HG03439 (cell line): ENCODE results near the gene DDX24.

Source experiments
- ATAC-seq: cut with Tn5 transposase; IDR thresholded peaks from one replicate; pipeline ENCODE4 v1.9.1; 2021; ENCODE audit warnings: mild to moderate bottlenecking, moderate library complexity; ENCODE audit not compliant: unreplicated experiment

DDX24 gene

DNA sequence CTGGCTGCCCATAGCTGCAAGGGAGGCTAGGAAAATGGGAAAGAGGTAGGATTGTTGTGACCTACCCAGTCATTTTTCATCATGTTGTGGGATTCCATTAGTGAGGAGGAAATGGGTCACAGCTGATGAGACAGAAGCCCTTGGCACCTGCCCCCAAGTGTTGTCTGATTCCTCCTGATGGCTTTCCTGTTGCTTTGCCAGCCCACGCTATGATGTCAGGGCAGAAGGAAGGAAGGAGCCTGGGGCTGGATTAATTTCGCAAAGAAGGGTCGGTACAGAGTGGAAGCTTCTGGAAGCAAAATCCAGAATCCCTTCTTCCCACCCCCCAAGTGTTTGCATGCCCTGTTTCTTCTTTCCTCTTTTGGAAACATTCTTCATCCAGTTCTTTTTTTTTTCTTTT lies 46.1 kb downstream of the DDX24 start:
- no peak for ATAC-seq

DNA sequence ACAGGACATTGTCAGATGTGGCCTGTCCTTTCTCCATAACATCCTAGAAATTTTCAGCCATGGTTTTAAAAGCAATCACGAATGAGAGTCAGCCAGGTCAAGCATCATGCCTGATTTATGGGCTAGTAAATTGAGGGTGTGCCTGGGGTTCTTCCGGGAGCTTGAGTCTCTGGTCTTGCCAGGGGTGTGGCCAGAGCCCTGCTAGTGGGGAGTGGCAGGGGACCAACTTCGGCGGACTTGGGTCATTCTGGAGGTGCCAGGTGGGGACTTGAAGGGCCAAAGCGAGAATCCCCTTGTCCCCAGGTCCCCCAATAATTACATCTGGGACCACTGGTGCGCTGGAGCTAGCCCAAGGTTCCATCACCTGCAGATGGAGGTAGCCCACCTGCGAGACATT lies 49.1 kb downstream of the DDX24 start:
- no peak for ATAC-seq

DNA sequence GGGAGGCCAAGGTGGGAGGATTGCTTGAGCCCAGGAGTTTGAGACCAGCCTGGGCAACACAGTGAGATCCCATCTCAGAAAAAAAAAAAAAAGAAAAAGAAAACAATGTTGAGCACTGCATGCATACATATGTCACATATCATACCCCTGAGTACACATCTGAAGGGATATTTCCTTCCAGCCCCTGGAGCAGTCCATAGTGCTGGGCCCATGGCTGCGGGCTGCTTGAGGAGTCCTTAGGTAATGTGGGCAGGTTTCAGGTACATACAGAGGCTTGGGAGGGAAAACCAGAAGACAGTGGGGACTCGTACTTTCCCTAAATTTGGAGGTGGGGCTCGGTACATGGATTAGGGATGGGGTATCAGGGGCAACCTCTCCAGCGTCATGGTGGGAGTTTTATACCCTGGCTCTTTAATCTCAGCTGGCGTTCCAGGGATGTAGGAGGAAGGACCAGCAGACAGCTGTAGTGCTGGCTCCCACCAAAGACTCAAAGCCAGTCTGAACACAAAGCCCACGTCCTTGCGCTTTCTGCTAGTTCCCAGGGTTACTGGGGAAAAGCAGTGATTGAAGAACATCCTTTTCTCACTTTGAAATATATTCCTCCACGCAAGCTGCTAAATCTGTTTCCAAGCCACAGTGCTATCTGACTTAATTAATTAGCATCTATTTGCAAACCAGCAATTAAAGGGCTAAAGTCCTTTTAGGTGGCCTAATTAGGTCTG lies 49.7 kb downstream of the DDX24 start:
- ATAC-seq: no peak

DNA sequence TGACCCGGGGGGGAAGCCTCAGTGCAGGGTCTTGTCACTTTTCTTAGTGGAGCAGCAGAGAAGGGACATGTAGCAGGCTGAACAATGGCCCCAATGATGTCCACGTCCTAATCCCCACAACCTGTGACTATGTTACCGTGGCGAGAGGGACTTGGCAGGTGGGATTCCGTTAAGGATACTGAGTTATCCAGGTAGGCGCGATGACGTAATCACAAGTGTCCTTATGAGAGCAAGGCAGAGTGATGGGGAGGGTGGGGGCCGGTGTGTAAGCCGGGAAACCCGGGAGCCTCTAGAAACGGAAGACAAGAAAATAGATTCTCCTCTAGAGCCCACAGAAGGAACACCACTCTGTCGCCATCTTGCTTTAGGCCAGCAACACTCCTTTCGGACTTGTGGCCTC lies 50.4 kb downstream of the DDX24 start:
- no peak for ATAC-seq

DNA sequence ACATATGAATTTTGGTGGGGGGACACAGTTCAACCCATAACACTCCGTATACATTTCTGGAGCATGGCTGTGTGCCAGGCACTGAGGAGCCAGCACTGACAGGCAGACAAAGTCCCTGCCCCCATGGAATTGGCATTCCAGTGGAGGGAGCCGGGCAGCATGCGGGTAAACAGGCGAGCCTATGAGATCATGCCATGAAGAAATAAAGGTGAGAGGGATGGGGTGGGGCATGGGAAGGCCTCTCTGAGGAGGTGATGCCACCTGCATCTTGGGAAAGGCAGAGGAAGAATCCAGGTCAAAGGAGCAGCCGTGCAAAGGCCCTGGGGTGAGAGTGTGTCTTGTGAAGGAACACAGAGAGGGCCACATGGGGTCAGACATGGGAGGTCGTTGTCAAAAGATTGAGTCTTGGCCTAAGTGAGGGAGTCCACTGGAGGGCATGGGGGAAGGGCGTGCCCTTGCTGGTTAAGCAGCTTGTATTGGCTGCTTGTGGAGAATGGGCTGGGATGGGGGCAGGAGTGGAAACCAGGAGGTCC lies 51.3 kb downstream of the DDX24 start:
- ATAC-seq: no peak

DNA sequence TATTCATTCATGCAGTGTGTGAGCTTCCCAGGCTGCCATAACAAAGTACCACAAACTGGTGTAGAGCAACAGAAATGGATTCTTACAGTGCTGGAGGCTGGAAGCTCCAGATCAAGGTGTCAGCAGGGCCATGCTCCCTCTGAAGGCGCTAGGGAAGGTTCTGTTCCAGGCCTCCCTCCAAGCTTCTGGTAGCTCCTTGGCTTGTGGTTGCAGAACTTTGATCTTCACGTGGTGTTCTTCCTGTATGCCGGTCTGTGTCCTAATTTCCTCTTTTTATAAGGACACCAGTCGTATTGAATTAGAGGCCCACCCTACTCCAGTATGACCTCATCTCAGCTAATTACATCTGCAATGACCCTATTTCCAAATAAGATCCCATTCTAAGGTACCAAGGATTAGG lies 51.7 kb downstream of the DDX24 start:
- ATAC-seq: no peak

DNA sequence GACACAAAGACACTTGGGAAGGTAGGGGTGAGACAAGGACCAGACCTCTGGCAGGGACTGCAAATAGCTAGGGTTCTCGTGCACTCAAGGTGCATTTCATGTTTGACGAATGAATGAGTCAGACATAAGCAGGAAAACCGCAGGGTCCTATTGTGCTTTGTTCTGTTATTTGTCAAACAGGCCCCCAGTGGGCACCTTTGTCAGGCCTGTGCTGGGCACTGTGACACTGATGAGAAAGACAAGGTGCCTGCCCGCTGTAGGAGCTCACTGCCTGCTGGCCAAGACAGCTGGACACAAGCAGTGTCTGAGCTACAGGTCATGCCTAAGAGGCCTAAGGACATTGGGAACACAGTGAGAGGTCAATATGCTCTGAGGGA lies 52.6 kb downstream of the DDX24 start:
- no peak for ATAC-seq

DNA sequence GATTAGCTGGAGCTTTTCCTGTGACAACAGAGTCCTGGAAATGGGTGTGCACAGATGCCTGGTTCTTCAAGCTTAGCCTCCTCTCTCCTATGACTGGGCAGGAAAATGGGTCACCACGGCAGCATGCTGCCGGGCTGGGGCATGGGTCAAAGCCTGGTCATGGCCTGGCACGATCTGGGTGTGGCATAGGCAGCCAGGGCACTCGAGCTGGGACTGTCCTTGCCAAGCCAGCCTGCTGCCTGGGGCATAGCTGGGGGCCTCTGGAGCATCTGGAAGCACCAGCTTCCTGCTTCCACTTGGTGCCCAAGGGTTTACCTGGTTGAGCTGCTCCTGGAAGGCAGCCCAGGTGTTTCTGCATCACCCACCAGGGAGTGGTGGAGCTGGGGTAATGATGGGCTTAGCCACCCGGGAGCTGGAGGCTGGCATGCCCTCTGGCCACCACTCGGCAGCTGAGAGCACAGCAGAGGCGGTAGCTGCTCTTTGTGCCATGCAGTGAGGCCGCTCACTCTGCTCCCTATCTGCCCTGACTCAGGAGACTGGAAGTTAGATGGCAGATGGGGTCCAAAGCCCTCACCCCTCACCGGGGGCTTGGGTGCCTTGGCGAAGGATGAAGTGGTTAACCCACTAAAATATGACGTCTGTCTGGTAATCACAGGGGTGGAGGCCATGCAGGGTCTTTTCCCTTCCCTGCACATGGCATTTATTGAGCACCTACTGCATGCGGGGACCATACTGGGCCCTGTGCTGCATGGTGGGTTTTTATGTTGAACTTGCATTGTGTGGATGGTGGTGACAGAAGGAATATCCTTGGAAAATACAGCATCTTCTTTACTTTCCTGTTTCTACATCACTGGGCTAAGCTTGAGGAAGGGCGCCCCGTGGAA lies 53.2 kb downstream of the DDX24 start:
- ATAC-seq: no peak

DNA sequence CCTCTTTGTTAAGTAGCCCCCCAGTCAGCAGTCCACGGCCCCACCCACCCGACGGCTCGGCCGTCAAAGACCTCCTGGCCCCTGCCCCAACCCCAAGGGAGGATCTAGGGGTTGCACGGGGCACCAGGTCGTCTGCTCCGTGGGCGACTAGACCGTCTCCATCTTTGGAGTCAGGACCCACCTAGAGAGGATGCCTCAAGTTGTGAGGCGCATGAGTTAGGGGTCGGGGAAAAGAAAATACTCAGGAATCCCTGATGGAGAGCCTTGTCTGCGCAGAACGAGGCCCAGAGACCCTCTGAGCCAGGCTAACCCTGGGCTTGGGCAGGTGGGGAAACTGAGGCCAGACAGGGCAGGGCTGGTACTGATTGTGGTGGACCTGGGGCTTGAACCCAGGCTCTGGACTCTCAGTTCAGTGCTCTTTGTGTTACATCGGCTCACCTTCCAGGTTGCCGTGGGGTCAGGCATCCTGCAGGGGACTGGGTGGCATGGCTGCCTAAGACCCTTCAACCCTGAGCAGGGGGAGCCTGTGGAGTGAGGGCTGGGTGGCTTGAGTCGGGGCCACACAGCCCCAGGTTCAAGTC lies 54.0 kb downstream of the DDX24 start:
- no peak for ATAC-seq

DNA sequence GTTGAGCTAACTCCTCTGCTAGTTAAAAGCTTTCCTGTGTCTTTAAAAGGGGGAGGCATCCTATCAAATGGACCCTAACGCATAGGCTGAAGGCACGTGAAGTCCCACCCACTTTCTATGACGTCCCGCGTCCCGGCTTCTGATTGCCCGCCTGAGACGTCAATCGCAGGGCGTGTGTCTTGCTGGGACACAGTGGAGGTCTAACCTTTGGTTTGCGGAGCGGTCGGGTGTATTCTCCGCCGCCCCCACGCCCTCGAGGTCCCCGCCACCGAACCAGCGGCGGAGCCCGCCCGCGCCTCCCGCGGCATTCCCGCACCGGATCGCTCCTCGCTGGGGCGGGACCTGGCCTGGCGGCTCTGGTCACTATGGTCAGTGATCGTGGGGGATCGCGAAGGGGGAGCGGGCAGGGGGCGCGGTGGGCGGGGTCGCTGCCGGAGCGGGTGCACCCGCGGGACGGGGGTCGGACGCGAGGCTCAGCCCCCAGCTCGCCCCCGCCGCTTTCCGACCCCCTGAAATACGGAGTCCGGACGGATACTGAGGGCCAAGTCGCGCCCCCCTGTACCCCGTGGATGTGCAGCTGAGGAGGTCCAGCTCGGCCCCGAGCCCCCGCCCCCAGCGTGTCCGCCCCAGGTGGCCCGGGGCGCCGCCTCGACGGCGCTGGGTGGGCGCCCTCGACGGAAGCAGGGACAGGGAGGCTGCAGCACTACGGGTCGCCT lies 54.7 kb downstream of the DDX24 start, which contains the start of gene OTUB2:
TSS of gene OTUB2 (plus strand) at position 168 of the 716 bp plus-strand sequence. CDS start at position 366, 198 bp downstream.
- ATAC-seq: peak; percentile 99

DNA sequence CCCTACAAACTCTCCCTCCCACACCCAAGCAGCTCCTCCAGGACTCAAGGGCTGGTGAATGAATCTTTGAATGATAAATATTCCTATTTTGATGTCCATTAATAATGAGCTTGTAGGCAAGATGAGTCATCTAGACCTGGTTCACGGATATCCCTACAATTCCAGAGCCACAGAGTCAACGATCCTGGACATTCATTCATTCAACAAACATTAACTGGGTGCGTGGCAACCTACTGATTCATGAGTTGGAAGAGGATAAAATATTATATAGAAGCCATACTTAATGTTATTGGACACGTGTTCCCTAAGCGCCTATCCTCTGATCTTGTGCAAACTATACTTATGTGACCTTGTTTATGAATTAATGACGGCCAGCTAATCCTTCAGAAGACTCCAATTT lies 55.3 kb downstream of the DDX24 start:
- no peak for ATAC-seq

DNA sequence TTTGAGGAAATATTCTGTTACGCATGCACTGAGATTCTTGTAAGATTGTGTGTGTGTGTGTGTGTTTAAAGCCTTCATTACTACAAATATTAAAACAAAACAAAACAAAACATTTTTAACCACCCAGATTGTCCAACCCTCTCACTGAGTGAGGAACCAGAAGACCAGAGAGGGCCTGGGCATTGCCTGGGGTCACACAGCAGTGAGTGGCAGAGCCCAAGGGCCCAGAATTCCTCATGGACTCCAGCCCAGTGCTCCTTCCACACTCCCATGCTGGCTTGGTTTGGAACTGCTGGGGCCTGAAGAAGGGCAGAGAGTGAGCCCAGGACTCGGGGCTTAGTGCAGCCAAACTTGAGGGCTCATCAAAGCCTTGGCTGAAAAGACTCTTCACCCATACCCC lies 56.5 kb downstream of the DDX24 start:
- no peak for ATAC-seq

DNA sequence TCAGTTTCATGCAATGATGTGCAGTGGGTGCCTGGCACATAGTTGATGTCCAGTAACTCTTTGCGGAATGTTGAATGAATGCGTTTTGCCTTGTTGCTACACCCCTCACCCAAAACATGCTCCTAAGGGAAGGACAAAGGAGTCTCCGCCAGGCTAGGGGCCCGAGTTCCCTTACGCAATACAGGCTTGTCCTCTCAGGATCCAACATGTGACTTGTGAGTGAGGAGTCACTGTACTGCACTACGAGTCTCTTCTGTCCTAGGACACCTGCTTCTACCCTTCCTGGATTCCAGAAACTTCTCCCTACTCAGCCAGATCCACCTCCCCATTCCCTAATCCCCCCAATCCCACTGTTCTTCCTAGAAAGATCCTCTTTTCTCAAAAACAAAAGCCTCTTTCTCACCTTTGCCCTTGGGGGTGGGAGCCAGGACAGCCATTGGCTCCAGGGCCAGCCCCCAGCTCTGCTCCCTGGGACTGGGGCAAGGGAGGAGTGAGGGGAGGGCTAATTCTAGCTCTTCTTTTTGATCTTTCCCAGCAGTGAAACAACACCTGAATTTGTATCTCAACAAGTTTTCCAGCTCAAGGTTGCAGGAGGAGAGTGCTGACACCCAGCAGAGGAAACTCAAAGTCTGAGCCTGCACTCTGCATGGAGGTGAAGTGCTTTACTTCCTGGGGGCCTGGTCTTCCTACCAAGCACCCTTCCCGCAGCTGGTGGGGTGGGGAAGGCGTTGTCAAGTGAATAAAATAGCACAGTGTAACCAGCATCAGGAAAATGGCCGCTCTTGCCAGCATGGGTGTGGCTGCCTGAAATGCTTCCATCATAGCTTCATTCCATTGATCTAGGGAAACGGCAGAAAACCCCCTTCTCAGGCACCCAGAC lies 58.2 kb downstream of the DDX24 start:
- no peak for ATAC-seq

DNA sequence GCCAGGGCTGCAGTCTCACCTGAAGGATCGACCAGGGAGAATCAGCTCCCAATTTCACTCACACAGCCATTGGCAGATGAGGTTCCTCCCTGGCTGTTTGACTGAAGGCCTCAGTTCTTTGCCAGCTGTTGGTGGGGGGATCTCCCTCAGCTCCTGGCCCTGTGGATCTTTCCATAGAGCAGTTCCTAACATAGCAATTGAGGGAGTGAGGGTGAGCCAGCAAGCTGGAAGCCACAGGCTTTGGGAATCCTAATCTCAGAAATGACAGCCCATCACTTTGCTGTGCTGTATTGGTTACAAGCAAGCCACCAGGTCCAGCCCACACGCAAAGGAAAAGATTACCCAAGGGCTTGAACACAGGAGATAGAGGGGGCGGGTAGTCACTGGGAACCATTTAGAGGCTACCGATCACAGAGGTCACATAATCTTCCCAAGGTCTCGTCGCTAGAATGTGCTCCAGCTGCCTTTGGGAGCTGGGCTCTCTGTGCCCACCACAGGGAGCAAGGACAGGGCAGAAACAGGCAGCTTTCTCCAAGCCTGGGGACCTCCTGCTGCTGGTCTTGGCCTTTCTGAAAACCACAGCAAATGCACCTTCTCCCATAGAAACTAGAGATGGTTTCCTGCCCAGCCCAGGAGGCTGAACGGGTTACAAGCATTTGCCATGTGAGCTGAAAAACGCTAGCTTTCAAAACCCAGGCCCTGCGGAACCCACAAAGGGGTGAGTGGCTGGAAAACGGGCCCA lies 59.4 kb downstream of the DDX24 start:
- ATAC-seq: no peak

DNA sequence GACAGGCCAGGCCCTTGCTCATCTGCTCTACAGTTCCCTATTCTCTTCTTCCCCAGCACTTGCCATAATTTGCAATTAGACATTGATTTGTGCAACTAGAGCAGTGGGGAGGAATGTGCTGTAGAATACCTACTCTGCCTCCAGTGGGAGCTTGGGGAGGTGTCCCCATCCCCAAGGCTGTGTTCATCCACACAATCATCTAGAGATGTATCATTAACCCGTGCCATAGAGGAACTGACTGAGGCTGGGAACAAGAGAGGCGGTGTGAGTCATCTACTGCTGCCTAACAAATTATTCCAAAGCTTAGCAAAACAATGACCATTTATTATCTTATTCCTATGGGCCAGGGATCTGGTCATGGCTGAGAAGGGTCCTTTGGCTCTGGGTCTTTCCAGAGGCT lies 60.0 kb downstream of the DDX24 start:
- no peak for ATAC-seq

DNA sequence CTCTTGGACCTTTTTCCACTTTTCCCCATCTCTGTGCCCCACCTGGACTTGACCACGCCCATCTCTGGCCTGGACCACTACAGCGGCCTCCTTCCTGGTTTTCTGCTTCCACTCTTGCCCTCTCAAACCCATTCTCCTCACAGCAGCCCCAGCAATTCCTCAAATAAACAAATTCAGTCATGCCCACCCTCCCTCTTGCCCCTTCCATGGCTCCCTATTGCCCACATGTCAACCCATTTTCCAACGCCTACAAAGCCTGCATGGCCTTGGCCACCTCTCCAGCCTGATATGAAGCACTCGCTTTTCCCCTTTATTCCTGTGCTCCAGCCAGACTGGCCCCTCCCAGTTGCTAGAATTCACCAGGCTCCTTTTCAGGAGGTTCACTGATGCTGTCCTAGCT lies 60.7 kb downstream of the DDX24 start:
- ATAC-seq: no peak

DNA sequence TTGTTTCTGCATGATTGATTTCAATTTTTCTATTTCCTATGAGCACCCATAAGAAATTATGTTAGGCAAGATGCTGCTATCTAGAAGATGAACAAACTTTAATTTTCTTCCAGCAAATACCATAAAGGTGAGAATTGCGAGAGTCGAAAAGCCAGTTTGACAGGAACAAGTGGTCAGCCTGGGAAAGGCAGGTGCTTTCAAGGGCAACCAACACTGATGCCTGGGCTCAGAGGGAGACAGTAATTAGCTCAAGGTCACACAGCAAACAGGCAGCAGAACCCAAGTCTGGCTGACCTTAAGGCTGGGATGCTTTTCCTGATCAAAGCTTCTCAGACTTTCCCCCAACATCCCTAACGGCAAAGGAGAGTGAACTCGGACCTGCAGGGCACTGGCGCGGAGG lies 61.7 kb downstream of the DDX24 start:
- no peak for ATAC-seq

DNA sequence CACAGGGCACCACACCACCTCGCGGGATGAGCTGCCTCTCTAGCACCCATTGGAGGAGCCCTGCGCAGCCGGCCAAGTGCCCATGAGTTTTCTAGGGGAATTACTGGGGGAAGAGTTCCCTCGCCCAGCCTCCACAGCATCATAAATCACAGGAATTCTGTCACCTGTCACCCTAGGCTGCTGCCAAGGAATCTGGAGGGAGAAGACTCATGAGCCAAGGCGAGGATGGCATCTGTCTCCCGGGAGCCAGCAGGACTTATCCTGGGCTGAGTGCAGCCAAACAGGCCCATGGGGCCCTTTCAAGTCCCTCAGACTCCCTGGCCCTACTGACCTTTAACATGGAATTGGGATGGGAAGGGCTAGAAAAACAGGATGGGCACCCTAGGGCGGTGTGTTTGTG lies 62.7 kb downstream of the DDX24 start:
- ATAC-seq: no peak

DNA sequence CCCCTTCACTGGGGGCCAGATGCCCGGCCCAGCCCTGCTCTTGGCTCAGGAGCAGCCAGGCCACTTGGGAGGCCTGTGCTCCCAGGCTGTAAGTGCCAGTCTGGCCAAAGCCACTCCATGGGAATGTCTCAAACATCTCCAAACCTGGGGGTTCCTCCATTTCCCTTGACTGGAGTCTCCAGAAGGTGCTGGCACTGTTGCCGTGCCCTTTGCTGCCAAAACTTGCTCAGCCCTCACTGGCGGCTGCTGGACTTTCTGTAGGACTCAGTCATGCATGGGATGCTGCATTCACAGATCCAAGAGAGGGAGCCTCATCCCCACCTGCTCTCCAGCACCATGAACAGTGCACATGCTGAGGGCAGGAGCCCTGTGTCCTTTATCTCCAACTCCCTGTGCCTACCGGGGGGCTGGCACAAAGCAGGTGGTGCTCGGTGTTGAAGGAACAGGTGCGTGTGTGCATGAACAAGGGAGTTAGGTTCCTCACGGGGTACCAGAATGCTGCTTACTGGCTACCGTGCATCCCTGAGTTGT lies 64.5 kb downstream of the DDX24 start:
- ATAC-seq: no peak
